Measurements from ENCODE around the gene CCL8.
A peak's percentile ranks its signal among the peaks of the same experiment; 100 is the strongest.

The CCL8 gene

GRCh38 chr17:34319039-34319483 lies at the start of gene CCL8:
CCL8 (plus strand) TSS chr17:34319435; CDS start chr17:34319502, 67 bp downstream.
- DNase-seq = no peak

- peak; percentile 71 for DNase-seq
These were observed 49.3 kb upstream of the CCL8 start, which contains the start of gene CCL7 for GRCh38 chr17:34269969-34270368. CCL7 (plus strand) TSS chr17:34270221; CDS start chr17:34270291, 70 bp downstream.

GRCh38 chr17:34275881-34276280 lies 43.4 kb upstream of the CCL8 start:
- DNase-seq = peak; percentile 96

- DNase-seq = no peak
These were observed 42.4 kb upstream of the CCL8 start for GRCh38 chr17:34276826-34277225.

- DNase-seq = no peak
These were observed 35.7 kb upstream of the CCL8 start for GRCh38 chr17:34283571-34283970.

GRCh38 chr17:34285286-34285792 lies 33.9 kb upstream of the CCL8 start, which contains the start of gene CCL11:
CCL11 (plus strand) TSS chr17:34285742; CDS start chr17:34285809, 67 bp downstream.
- DNase-seq = no peak

- DNase-seq = no peak
These were observed 31.4 kb upstream of the CCL8 start for GRCh38 chr17:34287875-34288274.

- DNase-seq = no peak
These were observed 28.6 kb upstream of the CCL8 start for GRCh38 chr17:34290586-34290985.

GRCh38 chr17:34291721-34292348 lies 27.4 kb upstream of the CCL8 start:
- DNase-seq = no peak

GRCh38 chr17:34299027-34299426 lies 20.2 kb upstream of the CCL8 start:
- no peak for DNase-seq

GRCh38 chr17:34299956-34300577 lies 19.2 kb upstream of the CCL8 start:
- peak; percentile 68 for DNase-seq

GRCh38 chr17:34300652-34301370 lies 18.4 kb upstream of the CCL8 start:
- DNase-seq = peak; percentile 83

GRCh38 chr17:34301986-34302385 lies 17.2 kb upstream of the CCL8 start:
- DNase-seq = peak; percentile 43

- no peak for DNase-seq
These were observed 16.6 kb upstream of the CCL8 start for GRCh38 chr17:34302636-34303035.

GRCh38 chr17:34303606-34304005 lies 15.6 kb upstream of the CCL8 start:
- DNase-seq = no peak

- no peak for DNase-seq
These were observed 14.2 kb upstream of the CCL8 start for GRCh38 chr17:34305061-34305460.

GRCh38 chr17:34305606-34306005 lies 13.6 kb upstream of the CCL8 start:
- no peak for DNase-seq

- DNase-seq = peak; percentile 75
These were observed 12.8 kb upstream of the CCL8 start for GRCh38 chr17:34306466-34306865.

- DNase-seq = peak; percentile 39
These were observed 12.1 kb upstream of the CCL8 start for GRCh38 chr17:34307110-34307509.

- DNase-seq = no peak
These were observed 10.9 kb upstream of the CCL8 start for GRCh38 chr17:34308371-34308770.

- no peak for DNase-seq
These were observed 7.9 kb upstream of the CCL8 start for GRCh38 chr17:34311291-34311690.

GRCh38 chr17:34312080-34312479 lies 7.2 kb upstream of the CCL8 start:
- DNase-seq = peak; percentile 85

GRCh38 chr17:34313164-34313563 lies 6.1 kb upstream of the CCL8 start:
- DNase-seq = peak; percentile 49

GRCh38 chr17:34314279-34314678 lies 5.0 kb upstream of the CCL8 start:
- peak; percentile 61 for DNase-seq

All from fibroblast of skin of right quadriceps (primary cell).